Gastroesophageal sphincter (tissue), 3 donors: ENCODE data around the gene SLC41A2.

Source experiments
- POLR2A ChIP-seq, 2 donors: fragments of 450-650 bp; IDR thresholded peaks; one replicate each; pipeline ENCODE4 v1.6.1; 2017; ENCODE audit warnings: antibody characterized with exemption in 2 of 2, mild to moderate bottlenecking in 2 of 2, moderate library complexity in 1 of 2
- POLR2AphosphoS5 ChIP-seq: sonication (generic); formaldehyde crosslinking; IDR thresholded peaks from one replicate; pipeline ENCODE4 v1.6.1; 2017; ENCODE audit warnings: antibody characterized with exemption
- TF ChIP-seq, protein P1 (sequence below), 4 experiments: fragments of 200-600 bp in 2 of 4; fragments of 450-650 bp in 2 of 4; sonication (generic) in 1 of 4; IDR thresholded peaks; one replicate each; pipeline ENCODE4 v1.5.1; 2017 to 2019; ENCODE audit warnings: antibody characterized with exemption in 4 of 4, mild to moderate bottlenecking in 2 of 4, moderate library complexity in 2 of 4

DNA sequence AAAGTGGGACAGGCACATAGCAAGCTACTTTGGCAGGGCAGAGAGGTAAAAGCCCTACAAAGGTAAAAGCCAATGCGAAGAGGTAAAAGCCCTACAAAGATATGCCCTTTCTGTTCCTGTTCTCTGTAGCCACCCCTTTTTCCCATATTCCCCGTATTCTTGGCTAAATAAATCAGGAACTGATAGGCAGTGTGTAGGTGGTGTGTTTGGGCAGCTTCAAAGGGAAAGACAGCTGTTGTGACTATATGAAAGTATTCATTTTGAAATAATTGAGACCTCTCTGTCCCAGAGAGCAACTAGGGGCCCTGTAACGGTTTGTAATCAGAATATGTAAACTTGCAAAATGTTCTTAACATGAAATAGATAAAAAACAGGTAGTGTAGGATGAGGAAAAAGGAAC lies 11.3 kb upstream of the SLC41A2 start:
- TF ChIP-seq POLR2AphosphoS5 (no peak), POLR2A (IDR thresholded peaks at IDR 0.05) (no peak)
- TF ChIP-seq, protein P1, sequence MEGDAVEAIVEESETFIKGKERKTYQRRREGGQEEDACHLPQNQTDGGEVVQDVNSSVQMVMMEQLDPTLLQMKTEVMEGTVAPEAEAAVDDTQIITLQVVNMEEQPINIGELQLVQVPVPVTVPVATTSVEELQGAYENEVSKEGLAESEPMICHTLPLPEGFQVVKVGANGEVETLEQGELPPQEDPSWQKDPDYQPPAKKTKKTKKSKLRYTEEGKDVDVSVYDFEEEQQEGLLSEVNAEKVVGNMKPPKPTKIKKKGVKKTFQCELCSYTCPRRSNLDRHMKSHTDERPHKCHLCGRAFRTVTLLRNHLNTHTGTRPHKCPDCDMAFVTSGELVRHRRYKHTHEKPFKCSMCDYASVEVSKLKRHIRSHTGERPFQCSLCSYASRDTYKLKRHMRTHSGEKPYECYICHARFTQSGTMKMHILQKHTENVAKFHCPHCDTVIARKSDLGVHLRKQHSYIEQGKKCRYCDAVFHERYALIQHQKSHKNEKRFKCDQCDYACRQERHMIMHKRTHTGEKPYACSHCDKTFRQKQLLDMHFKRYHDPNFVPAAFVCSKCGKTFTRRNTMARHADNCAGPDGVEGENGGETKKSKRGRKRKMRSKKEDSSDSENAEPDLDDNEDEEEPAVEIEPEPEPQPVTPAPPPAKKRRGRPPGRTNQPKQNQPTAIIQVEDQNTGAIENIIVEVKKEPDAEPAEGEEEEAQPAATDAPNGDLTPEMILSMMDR (IDR thresholded peaks at IDR 0.05): no peak
